Suprapubic skin (tissue), 4 donors: ENCODE data around the gene PXMP4. TPM values are rescaled to one million over a fixed set of nuclear protein-coding genes. Genes with fewer than 3 reads are reported as not detected.
"Not testable (repeated sequence)": the region's sequence is repeated elsewhere in the genome, so short reads cannot be mapped to it uniquely, and the experiment has no call there.

Source experiments
- DNase-seq, 2 donors: peaks; one replicate each; pipeline ENCODE4 v3.0.0-alpha.2; 2019; ENCODE audit warnings: low spot score in 2 of 2
- H3K27ac ChIP-seq: fragments of 200-600 bp; sonication (generic); one replicate; pipeline ENCODE4 v1.5.1; 2019
- H3K27me3 ChIP-seq: fragments of 200-600 bp; sonication (generic); one replicate; pipeline ENCODE4 v1.5.1; 2019
- H3K36me3 ChIP-seq: fragments of 200-600 bp; sonication (generic); one replicate; pipeline ENCODE4 v1.5.1; 2019
- H3K4me1 ChIP-seq: fragments of 200-600 bp; sonication (generic); one replicate; pipeline ENCODE4 v1.5.1; 2019
- H3K4me3 ChIP-seq: fragments of 200-600 bp; sonication (generic); one replicate; pipeline ENCODE4 v1.5.1; 2019; ENCODE audit warnings: mild to moderate bottlenecking
- H3K9me3 ChIP-seq: fragments of 200-600 bp; sonication (generic); one replicate; pipeline ENCODE4 v1.5.1; 2019
- EP300 ChIP-seq: sonication (generic); formaldehyde crosslinking; IDR thresholded peaks from one replicate; pipeline ENCODE4 v1.6.1; 2017; ENCODE audit warnings: antibody characterized with exemption
- POLR2A ChIP-seq, 2 donors: fragments of 450-650 bp; IDR thresholded peaks; one replicate each; pipeline ENCODE4 v1.6.1; 2017; ENCODE audit warnings: antibody characterized with exemption in 2 of 2, mild to moderate bottlenecking in 2 of 2, moderate library complexity in 2 of 2
- POLR2AphosphoS5 ChIP-seq, 3 donors: sonication (generic); formaldehyde crosslinking; IDR thresholded peaks; one replicate each; pipeline ENCODE4 v1.6.1; 2017; ENCODE audit warnings: antibody characterized with exemption in 3 of 3
- WGBS: methylation state at CpG from one replicate; pipeline ENCODE4 v1.1.5; 2018; 5-methylcytosine and 5-hydroxymethylcytosine counted together
- total RNA-seq, 4 donors: library from RNA; depleted of rRNA; stranded (reverse); fragments of >200 nt; gene quantifications; one replicate each; pipeline ENCODE4 v1.1.0, GENCODE V29; 2016
- TF ChIP-seq, protein P1 (sequence below), 2 donors: fragments of 200-600 bp in 1 of 2; fragments of 450-650 bp in 1 of 2; sonication (generic) in 1 of 2; IDR thresholded peaks; one replicate each; pipeline ENCODE4 v1.5.1; 2016 to 2019; ENCODE audit warnings: antibody characterized with exemption in 2 of 2, mild to moderate bottlenecking in 1 of 2, moderate library complexity in 1 of 2

Gene PXMP4
- total RNA-seq, 4 donors from 2014 or later: 8.7 to 32.4 (median 24.3) TPM

DNA sequence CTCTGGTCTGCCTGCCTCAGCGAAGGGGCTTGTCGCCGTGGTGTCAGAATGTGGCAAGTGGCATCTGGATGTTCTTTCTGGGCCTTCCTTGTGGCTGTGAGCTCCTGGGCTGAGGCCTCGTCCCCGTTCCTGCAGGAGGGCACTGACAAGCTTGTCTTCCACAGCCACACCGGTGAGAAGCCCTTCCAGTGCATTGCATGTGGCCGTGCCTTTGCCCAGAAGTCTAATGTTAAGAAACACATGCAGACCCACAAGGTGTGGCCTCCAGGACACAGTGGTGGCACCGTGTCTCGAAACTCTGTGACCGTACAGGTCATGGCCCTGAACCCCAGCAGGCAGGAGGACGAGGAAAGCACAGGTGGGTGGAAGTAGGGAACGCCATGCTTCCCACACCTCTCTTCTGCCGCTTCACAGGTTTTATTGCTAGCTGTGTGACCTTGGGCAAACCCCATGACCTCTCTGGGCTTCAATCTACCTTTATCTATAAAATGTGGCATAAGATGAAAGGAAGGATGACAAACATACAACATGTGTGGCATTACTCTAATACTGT is 41.7 kb upstream of the PXMP4 start:
- no peak for DNase-seq
- Histone ChIP-seq H3K9me3 (no peaks in the 10 kb centered on the region), H3K27me3 (no peaks in the 10 kb centered on the region), H3K27ac (no peak overlapping the region), H3K4me1 (no peaks in the 10 kb centered on the region), H3K36me3 (peaks cover 37% of the 10 kb centered on the region), H3K4me3 (no peak overlapping the region)
- WGBS: 95% methylated on average over 12 of the region's 13 CpGs
- no peak for TF ChIP-seq EP300
- TF ChIP-seq POLR2AphosphoS5 (IDR thresholded peaks at IDR 0.05): no peak
- TF ChIP-seq POLR2A (IDR thresholded peaks at IDR 0.05): no peak
- TF ChIP-seq, protein P1, sequence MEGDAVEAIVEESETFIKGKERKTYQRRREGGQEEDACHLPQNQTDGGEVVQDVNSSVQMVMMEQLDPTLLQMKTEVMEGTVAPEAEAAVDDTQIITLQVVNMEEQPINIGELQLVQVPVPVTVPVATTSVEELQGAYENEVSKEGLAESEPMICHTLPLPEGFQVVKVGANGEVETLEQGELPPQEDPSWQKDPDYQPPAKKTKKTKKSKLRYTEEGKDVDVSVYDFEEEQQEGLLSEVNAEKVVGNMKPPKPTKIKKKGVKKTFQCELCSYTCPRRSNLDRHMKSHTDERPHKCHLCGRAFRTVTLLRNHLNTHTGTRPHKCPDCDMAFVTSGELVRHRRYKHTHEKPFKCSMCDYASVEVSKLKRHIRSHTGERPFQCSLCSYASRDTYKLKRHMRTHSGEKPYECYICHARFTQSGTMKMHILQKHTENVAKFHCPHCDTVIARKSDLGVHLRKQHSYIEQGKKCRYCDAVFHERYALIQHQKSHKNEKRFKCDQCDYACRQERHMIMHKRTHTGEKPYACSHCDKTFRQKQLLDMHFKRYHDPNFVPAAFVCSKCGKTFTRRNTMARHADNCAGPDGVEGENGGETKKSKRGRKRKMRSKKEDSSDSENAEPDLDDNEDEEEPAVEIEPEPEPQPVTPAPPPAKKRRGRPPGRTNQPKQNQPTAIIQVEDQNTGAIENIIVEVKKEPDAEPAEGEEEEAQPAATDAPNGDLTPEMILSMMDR (IDR thresholded peaks at IDR 0.05): no peak

DNA sequence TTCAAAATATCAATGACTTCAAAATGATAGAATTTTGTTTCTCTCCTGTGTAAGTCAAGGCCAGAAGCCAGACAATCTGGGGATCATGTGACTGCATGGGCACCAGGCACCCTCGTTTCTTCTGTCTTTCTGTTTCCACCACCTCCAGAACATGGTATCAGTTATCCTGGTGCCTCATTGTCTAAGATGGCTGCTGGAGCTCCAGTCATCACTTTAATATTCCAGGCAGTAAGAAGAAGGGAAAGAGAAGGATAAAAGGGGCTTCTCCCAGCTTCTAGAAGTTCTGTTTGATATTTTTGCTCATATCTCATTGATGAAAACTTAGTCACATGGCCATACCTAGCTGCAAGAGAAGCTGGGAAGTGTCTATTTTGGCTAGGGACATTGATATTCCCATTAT is 37.3 kb upstream of the PXMP4 start:
- 90% methylated on average over 1 of the region's 1 CpG for WGBS
- Histone ChIP-seq H3K9me3 (no peaks in the 10 kb centered on the region), H3K4me1 (no peaks in the 10 kb centered on the region), H3K27me3 (no peaks in the 10 kb centered on the region), H3K36me3 (peaks cover 58% of the 10 kb centered on the region), H3K4me3 (no peak overlapping the region), H3K27ac (no peak overlapping the region)
- no peak for DNase-seq
- TF ChIP-seq POLR2A (IDR thresholded peaks at IDR 0.05) (no peak), POLR2AphosphoS5 (IDR thresholded peaks at IDR 0.05) (no peak), EP300 (no peak)
- TF ChIP-seq, protein P1 (IDR thresholded peaks at IDR 0.05): no peak

DNA sequence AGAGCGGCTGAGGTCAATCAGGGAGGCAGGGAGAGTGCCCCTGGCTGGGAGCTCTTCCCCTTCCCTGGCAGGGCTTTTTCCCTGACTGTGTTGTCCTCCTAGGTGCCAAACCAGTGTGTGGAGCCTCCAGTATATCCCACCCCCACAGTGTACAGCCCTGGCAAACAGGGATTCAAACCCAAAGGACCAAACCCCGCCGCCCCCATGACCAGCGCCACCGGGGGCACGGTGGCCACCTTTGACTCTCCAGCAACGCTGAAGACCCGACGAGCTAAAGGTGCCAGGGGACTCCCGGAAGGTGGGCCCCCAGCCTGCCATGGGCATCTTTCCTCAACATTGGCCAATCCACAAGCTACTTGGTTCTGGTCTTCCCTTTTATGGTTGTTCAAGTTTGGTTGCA is 36.9 kb upstream of the PXMP4 start:
- TF ChIP-seq EP300: no peak
- TF ChIP-seq, protein P1 (IDR thresholded peaks at IDR 0.05): no peak
- no peak for TF ChIP-seq POLR2A (IDR thresholded peaks at IDR 0.05)
- TF ChIP-seq POLR2AphosphoS5 (IDR thresholded peaks at IDR 0.05): no peak
- no peak for DNase-seq
- Histone ChIP-seq H3K36me3 (peaks cover 58% of the 10 kb centered on the region), H3K4me1 (no peaks in the 10 kb centered on the region), H3K9me3 (no peaks in the 10 kb centered on the region), H3K4me3 (no peak overlapping the region), H3K27me3 (no peaks in the 10 kb centered on the region), H3K27ac (no peak overlapping the region)
- WGBS: 98% methylated on average over 9 of the region's 10 CpGs

DNA sequence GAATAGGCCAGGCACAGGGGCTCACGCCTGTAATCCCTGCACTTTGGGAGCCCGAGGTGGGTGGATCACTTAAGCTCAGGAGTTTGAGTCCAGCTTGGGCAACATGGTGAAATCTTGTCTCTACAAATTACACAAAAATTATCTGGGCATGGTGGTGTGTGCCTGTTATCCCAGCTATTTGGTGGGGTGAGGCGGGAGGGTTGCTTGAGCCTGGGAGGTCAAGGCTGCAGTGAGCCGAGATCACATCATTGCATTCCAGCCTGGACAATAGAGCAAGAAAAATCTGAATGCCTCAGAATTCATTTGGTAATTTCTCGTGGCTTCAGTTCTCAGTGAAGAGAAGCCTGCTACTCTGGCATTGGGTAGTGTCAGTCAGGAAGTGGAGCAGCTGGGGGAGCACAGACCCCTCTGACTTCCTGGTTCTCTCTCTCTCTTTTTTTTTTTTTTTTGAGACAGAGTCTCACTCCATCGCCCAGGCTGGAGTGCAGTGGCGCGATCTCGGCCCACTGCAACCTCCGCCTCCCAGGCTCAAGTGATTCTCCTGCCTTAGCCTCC is 35.9 kb upstream of the PXMP4 start:
- H3K36me3 ChIP-seq: peaks cover 58% of the 10 kb centered on the region
- not testable (repeated sequence) for DNase-seq, H3K27me3 ChIP-seq, H3K9me3 ChIP-seq, H3K27ac ChIP-seq, H3K4me3 ChIP-seq, H3K4me1 ChIP-seq
- 93% methylated on average over 8 of the region's 10 CpGs for WGBS

DNA sequence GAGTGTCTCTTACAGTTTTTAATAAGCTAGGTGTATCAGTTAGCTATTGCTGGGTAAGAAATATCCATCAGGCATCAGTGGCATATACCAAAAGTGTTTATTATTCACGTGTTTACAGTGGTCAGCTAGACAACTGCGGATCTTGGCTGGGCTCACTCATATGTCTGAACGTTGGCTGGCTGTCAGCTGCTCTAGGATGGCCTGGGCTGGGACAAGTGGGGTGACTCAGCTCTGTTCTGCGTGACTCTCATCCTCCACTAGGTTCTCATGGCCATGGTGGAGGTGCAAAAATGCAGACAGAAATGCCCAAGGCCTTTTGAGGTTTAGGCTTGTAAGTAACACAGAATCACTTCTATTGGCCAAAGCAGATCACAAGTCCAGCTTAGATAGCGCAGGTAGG is 33.7 kb upstream of the PXMP4 start:
- WGBS: 93% methylated on average over 5 of the region's 5 CpGs
- Histone ChIP-seq H3K9me3 (no peaks in the 10 kb centered on the region), H3K4me1 (no peaks in the 10 kb centered on the region), H3K27me3 (no peaks in the 10 kb centered on the region), H3K4me3 (no peak overlapping the region), H3K27ac (no peak overlapping the region), H3K36me3 (peaks cover 74% of the 10 kb centered on the region)
- TF ChIP-seq, protein P1 (IDR thresholded peaks at IDR 0.05): no peak
- TF ChIP-seq EP300 (no peak), POLR2A (IDR thresholded peaks at IDR 0.05) (no peak), POLR2AphosphoS5 (IDR thresholded peaks at IDR 0.05) (no peak)
- no peak for DNase-seq

DNA sequence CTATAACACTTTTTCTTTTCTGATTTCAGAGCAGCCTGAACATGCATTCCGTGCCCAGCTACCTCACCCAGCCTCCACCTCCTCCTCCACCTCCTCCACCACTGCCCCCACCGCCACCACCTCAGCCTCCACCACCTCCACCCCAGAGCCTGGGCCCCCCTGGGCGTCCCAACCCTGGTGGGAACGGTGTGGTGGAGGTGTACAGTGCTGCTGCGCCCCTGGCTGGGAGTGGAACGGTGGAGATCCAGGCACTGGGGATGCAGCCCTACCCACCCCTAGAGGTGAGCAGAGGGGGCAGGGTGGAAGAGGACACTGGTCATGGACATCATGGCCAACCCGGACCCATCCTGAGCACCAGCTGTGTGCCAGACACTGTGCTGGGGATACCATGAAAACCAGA is 33.0 kb upstream of the PXMP4 start:
- WGBS: 96% methylated on average over 7 of the region's 7 CpGs
- H3K27me3 ChIP-seq: no peaks in the 10 kb centered on the region
- H3K36me3 ChIP-seq: peaks cover 71% of the 10 kb centered on the region
- TF ChIP-seq POLR2AphosphoS5 (IDR thresholded peaks at IDR 0.05) (no peak), POLR2A (IDR thresholded peaks at IDR 0.05) (no peak), EP300 (no peak)
- TF ChIP-seq, protein P1 (IDR thresholded peaks at IDR 0.05): no peak
- H3K4me1 ChIP-seq: no peaks in the 10 kb centered on the region
- no peak overlapping the region for H3K27ac ChIP-seq
- H3K9me3 ChIP-seq: no peaks in the 10 kb centered on the region
- no peak overlapping the region for H3K4me3 ChIP-seq
- DNase-seq: no peak
